Measurements from ENCODE around the gene JARID2. TPM values are rescaled to one million over a fixed set of nuclear protein-coding genes. Genes with fewer than 3 reads are reported as not detected.
A peak's percentile ranks its signal among the peaks of the same experiment; 100 is the strongest.

JARID2 gene
- total RNA-seq, 2 experiments from 2014 or later, result 25.4 to 25.5 TPM

- TF ChIP-seq, protein P1, sequence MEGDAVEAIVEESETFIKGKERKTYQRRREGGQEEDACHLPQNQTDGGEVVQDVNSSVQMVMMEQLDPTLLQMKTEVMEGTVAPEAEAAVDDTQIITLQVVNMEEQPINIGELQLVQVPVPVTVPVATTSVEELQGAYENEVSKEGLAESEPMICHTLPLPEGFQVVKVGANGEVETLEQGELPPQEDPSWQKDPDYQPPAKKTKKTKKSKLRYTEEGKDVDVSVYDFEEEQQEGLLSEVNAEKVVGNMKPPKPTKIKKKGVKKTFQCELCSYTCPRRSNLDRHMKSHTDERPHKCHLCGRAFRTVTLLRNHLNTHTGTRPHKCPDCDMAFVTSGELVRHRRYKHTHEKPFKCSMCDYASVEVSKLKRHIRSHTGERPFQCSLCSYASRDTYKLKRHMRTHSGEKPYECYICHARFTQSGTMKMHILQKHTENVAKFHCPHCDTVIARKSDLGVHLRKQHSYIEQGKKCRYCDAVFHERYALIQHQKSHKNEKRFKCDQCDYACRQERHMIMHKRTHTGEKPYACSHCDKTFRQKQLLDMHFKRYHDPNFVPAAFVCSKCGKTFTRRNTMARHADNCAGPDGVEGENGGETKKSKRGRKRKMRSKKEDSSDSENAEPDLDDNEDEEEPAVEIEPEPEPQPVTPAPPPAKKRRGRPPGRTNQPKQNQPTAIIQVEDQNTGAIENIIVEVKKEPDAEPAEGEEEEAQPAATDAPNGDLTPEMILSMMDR (IDR thresholded peaks at IDR 0.05), result no peak
- ChIA-PET POLR2A (interaction anchor here (1.0 kb wide), 1 partner anchor 9 kb away, joined by 6 read pairs; no protein-coding TSS in a partner anchor), CTCF (interaction anchor here (0.9 to 1.3 kb wide), 5 partner anchors 9 to 140 kb away, joined by 3 to 9 read pairs (median 3); no protein-coding TSS in a partner anchor)
- Mint-ChIP-seq H3K4me1 (ENCODE audit: low read depth) (peaks cover 40% of the 10 kb centered on the region), H3K4me3 (no peak overlapping the region), H3K9me3 (no peaks in the 10 kb centered on the region), H3K27me3 (no peaks in the 10 kb centered on the region), H3K36me3 (ENCODE audit: low read depth) (peaks cover 41% of the 10 kb centered on the region), H3K27ac (peak overlapping the region; percentile 29)
- intact Hi-C loops (cut with micrococcal nuclease), result no loop called here
- ATAC-seq (no peak), DNase-seq (peak; percentile 12)
Observed at GRCh38 chr6:15490242-15491100, 244.6 kb downstream of the JARID2 start.

DNA sequence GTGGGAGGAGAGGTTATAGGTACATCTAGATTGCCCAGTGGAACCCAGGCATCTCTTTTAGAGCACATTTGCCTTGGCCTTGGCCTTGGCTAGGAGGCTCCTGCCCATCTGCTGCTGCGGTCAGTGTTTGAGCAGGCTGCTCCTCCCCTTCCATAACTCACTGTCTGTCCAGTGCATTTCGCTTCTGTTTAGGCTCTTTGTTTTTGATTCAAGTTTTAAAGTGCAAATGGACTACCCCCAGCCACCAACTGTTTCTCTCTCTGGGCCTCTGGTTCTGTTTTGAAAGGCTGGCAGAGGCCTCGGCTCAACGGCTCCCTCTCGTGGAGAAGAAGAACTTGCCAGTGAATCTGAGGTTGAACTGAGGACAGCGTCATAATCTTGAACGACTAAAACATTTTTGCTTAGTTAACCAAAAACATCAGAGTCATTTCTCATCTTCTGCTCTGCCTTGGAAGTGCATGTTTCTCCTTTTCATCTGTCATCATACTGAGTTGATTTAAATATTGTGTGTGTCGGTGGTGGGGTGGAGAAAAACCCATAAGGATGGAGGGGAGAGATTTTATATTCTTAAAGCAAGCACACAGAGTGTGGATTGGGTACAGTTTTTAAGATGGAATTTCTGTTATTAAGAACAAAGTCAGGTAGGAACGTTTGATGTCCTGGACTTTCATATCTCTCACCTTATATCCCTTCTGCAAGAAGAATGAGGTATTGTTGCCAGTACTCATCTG, 245.6 kb downstream of the JARID2 start:
- Mint-ChIP-seq H3K36me3 (ENCODE audit: low read depth) (peaks cover 49% of the 10 kb centered on the region), H3K9me3 (no peaks in the 10 kb centered on the region), H3K27me3 (no peaks in the 10 kb centered on the region), H3K4me3 (peak overlapping the region; percentile 16), H3K27ac (peak overlapping the region; percentile 76), H3K4me1 (ENCODE audit: low read depth) (peaks cover 41% of the 10 kb centered on the region)
- DNase-seq (peak; percentile 81), ATAC-seq (peak; percentile 84)
- ChIA-PET POLR2A (interaction anchor here (0.7 kb wide), 1 partner anchor 235 kb away, joined by 4 read pairs; no protein-coding TSS in a partner anchor), CTCF (interaction anchor here (0.9 to 1.2 kb wide), 3 partner anchors 10 to 133 kb away, joined by 3 to 9 read pairs (median 6); no protein-coding TSS in a partner anchor)
- TF ChIP-seq, protein P1 (IDR thresholded peaks at IDR 0.05), result peak; percentile 95
- intact Hi-C loops (cut with micrococcal nuclease), result no loop called here

GRCh38 chr6:15491986-15492269, 246.1 kb downstream of the JARID2 start:
- Mint-ChIP-seq H3K4me3 (no peak overlapping the region), H3K36me3 (ENCODE audit: low read depth) (peaks cover 49% of the 10 kb centered on the region), H3K27me3 (no peaks in the 10 kb centered on the region), H3K27ac (peak overlapping the region; percentile 29), H3K9me3 (no peaks in the 10 kb centered on the region), H3K4me1 (ENCODE audit: low read depth) (peaks cover 41% of the 10 kb centered on the region)
- DNase-seq (no peak), ATAC-seq (no peak)
- ChIA-PET POLR2A (interaction anchor here (0.7 kb wide), 1 partner anchor 236 kb away, joined by 4 read pairs; no protein-coding TSS in a partner anchor), CTCF (interaction anchor here (0.6 to 1.2 kb wide), 5 partner anchors 126 to 1425 kb away, joined by 3 read pairs; no protein-coding TSS in a partner anchor)
- TF ChIP-seq, protein P1 (IDR thresholded peaks at IDR 0.05), result no peak
- intact Hi-C loops (cut with micrococcal nuclease), result no loop called here

GRCh38 chr6:15493437-15494168, 247.7 kb downstream of the JARID2 start:
- intact Hi-C loops (cut with micrococcal nuclease), result no loop called here
- POLR2A ChIA-PET, result no interaction called here
- CTCF ChIA-PET, result interaction anchor here (0.8 kb wide), 1 partner anchor 13 kb away, joined by 3 read pairs; no protein-coding TSS in a partner anchor
- no peak overlapping the region for H3K4me3 Mint-ChIP-seq
- H3K9me3 Mint-ChIP-seq, result no peaks in the 10 kb centered on the region
- no peaks in the 10 kb centered on the region for H3K27me3 Mint-ChIP-seq
- ATAC-seq (no peak), DNase-seq (no peak)
- H3K27ac Mint-ChIP-seq, result no peak overlapping the region
- H3K4me1 Mint-ChIP-seq (ENCODE audit: low read depth), result peaks cover 37% of the 10 kb centered on the region
- TF ChIP-seq, protein P1 (IDR thresholded peaks at IDR 0.05), result no peak
- H3K36me3 Mint-ChIP-seq (ENCODE audit: low read depth), result peaks cover 44% of the 10 kb centered on the region
